Body of pancreas (tissue), 4 donors: ENCODE data around the gene PROS1.

Source experiments
- CTCF ChIP-seq, 7 experiments: fragments of 450-650 bp in 4 of 7; fragments of 200-600 bp in 3 of 7; sonication (generic) in 3 of 7; IDR thresholded peaks; one replicate each; pipeline ENCODE4 v1.5.1; 2016 to 2019; ENCODE audit warnings: antibody characterized with exemption in 7 of 7
- POLR2A ChIP-seq, 3 donors: fragments of 450-650 bp; IDR thresholded peaks; one replicate each; pipeline ENCODE4 v1.6.1; 2016; ENCODE audit warnings: antibody characterized with exemption in 3 of 3, mild to moderate bottlenecking in 2 of 3

- no peak for TF ChIP-seq CTCF (IDR thresholded peaks at IDR 0.05)
- no peak for TF ChIP-seq POLR2A (IDR thresholded peaks at IDR 0.05)
These were observed 20.4 kb upstream of the PROS1 start for GRCh38 chr3:93994056-93994455.
